GM12892 (cell line): Measurements from ENCODE around the gene ZBTB7B.

Experiments used
- POLR2A ChIP-seq: IDR thresholded peaks from 2 replicates; pipeline ENCODE4 v1.6.1; 2011; ENCODE audit warnings: low read depth, low read length, control low read depth
- POLR2AphosphoS5 ChIP-seq: IDR thresholded peaks from 2 replicates; pipeline ENCODE4 v1.6.1; 2011; ENCODE audit warnings: low read depth, low read length, control low read depth
- TAF1 ChIP-seq: IDR thresholded peaks from 2 replicates; pipeline ENCODE4 v1.6.1; 2011; ENCODE audit warnings: low read depth, mild to moderate bottlenecking, control low read depth, low read length, borderline replicate concordance

GRCh38 chr1:155016231-155016831 lies 13.7 kb downstream of the ZBTB7B start:
- no peak for TF ChIP-seq POLR2A
- TF ChIP-seq TAF1, result no peak
- no peak for TF ChIP-seq POLR2AphosphoS5
